Measurements from ENCODE around the gene HPSE2.

DNA sequence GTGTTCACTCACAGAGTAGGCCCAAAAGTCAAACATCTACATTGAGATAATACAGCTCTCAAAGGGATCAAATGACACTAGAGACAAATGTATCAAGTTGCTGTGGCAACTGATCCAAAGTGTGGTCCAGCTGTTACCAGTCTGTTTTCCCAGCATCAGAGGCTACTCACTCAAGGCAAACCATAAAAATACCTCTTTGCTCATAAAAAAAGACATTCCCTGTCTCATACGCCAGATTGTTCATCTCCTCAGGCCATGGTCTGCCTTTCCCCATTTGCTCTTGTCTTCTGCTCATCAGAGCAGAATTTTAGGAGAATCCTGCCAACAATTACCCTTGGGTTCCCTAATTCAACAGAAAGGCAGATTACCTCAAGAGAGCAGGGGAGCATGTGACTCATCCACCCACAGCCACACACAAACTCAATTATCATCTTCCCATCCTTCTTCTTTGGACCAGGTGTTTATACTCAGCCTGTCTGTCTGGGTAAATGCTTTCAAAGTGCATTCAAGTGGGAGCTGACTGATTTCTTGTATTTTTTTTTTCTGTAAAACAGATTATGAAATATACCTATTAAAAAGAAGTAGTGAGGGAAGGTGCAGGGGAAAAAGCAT lies 562.4 kb downstream of the HPSE2 start:
- TF ChIP-seq POLR2A (IDR thresholded peaks at IDR 0.05; ENCODE audit: low read depth, low read length) (no peak), POLR2AphosphoS5 (IDR thresholded peaks at IDR 0.05; ENCODE audit: low read depth, low read length) (no peak)
